Smooth muscle cell (in vitro differentiated cells): ENCODE results near the gene ZNF487. TPM values are rescaled to one million over a fixed set of nuclear protein-coding genes. Genes with fewer than 3 reads are reported as not detected.
"Not testable (repeated sequence)": the region's sequence is repeated elsewhere in the genome, so short reads cannot be mapped to it uniquely, and the experiment has no call there.

Experiments used
- DNase-seq: peaks from one replicate; lab custom pipeline; 2025; ENCODE audit not compliant: unreplicated experiment; lab: John Stamatoyannopoulos, UW
- H2AFZ ChIP-seq: fragments of 200-600 bp; sonication (generic); 2 replicates; pipeline ENCODE4 v1.6.0; 2016; ENCODE audit warnings: antibody characterized with exemption, low read depth, mild to moderate bottlenecking
- H3F3A ChIP-seq: fragments of 200-600 bp; sonication (generic); 2 replicates; pipeline ENCODE4 v1.6.0; 2017; ENCODE audit warnings: antibody characterized with exemption, low read depth
- H3K27ac ChIP-seq: fragments of 200-600 bp; sonication (generic); 2 replicates; pipeline ENCODE4 v1.5.1; 2016; ENCODE audit warnings: low read depth, mild to moderate bottlenecking
- H3K27me3 ChIP-seq: fragments of 200-600 bp; sonication (generic); 2 replicates; pipeline ENCODE4 v1.6.1; 2016; ENCODE audit warnings: low read depth, mild to moderate bottlenecking
- H3K36me3 ChIP-seq: fragments of 200-600 bp; sonication (generic); 2 replicates; pipeline ENCODE4 v1.5.1; 2016; ENCODE audit warnings: low read depth
- H3K4me1 ChIP-seq: fragments of 200-600 bp; sonication (generic); 2 replicates; pipeline ENCODE4 v1.5.1; 2016; ENCODE audit warnings: low read depth
- H3K4me2 ChIP-seq: fragments of 200-600 bp; sonication (generic); 2 replicates; pipeline ENCODE4 v1.6.0; 2016; ENCODE audit warnings: mild to moderate bottlenecking
- H3K4me3 ChIP-seq: fragments of 200-600 bp; sonication (generic); 2 replicates; pipeline ENCODE4 v1.5.1; 2016; ENCODE audit warnings: mild to moderate bottlenecking
- H3K79me2 ChIP-seq: fragments of 200-600 bp; sonication (generic); 2 replicates; pipeline ENCODE4 v1.6.0; 2016; ENCODE audit warnings: low read depth, mild to moderate bottlenecking
- H3K9ac ChIP-seq: fragments of 200-600 bp; sonication (generic); 2 replicates; pipeline ENCODE4 v1.6.0; 2016; ENCODE audit warnings: low read depth
- H3K9me3 ChIP-seq: fragments of 200-600 bp; sonication (generic); replicated peaks from 2 replicates; pipeline ENCODE4 v1.5.1; 2016; ENCODE audit warnings: low read depth
- H4K20me1 ChIP-seq: fragments of 200-600 bp; sonication (generic); 2 replicates; pipeline ENCODE4 v1.6.0; 2016; ENCODE audit warnings: low read depth
- CTCF ChIP-seq: fragments of 200-600 bp; sonication (generic); IDR thresholded peaks from 2 replicates; pipeline ENCODE4 v1.5.1; 2017; ENCODE audit warnings: borderline replicate concordance, mild to moderate bottlenecking, antibody characterized with exemption; ENCODE audit not compliant: insufficient read depth, poor library complexity, severe bottlenecking
- WGBS: methylation state at CpG from one replicate; pipeline ENCODE4 v1.1.7; 2016; ENCODE audit warnings: low lambda C conversion rate; 5-methylcytosine and 5-hydroxymethylcytosine counted together
- polyA plus RNA-seq: library from polyadenylated mRNA; unstranded; fragments of >200 nt; fragmentation: Nextera tagmentation; extraction: Ambion mirVana; gene quantifications from 2 replicates; pipeline ENCODE4 v1.2.1, GENCODE V29; 2016
- total RNA-seq: library from RNA; depleted of rRNA; stranded (reverse); fragments of >200 nt; gene quantifications from 2 replicates; pipeline ENCODE4 v1.2.3, GENCODE V29; 2014

The ZNF487 gene
- total and polyA plus RNA-seq, 2 experiments from 2014 or later = 5.1 to 9.6 TPM

- H3K4me2 ChIP-seq, H3F3A ChIP-seq, H3K4me1 ChIP-seq, H4K20me1 ChIP-seq, H3K9ac ChIP-seq, DNase-seq, H3K36me3 ChIP-seq, H3K4me3 ChIP-seq, H3K9me3 ChIP-seq, H2AFZ ChIP-seq, H3K79me2 ChIP-seq, H3K27ac ChIP-seq, H3K27me3 ChIP-seq: not testable (repeated sequence)
- WGBS = 97% methylated on average over 24 of the region's 24 CpGs
Observed at GRCh38 chr10:43465736-43466120, 28.8 kb downstream of the ZNF487 start.

- Histone ChIP-seq H3K4me3 (no peak overlapping the region), H3K36me3 (no peaks in the 10 kb centered on the region), H3K9me3 (no peaks in the 10 kb centered on the region), H3K9ac (no peak overlapping the region), H2AFZ (no peak overlapping the region), H3K79me2 (no peaks in the 10 kb centered on the region), H3K4me1 (no peaks in the 10 kb centered on the region), H4K20me1 (no peaks in the 10 kb centered on the region), H3F3A (no peaks in the 10 kb centered on the region), H3K27me3 (no peaks in the 10 kb centered on the region), H3K27ac (no peak overlapping the region), H3K4me2 (no peak overlapping the region)
- TF ChIP-seq CTCF = no peak
- 91% methylated on average over 14 of the region's 14 CpGs for WGBS
- DNase-seq = no peak
Observed at GRCh38 chr10:43471146-43471545, 34.2 kb downstream of the ZNF487 start.

GRCh38 chr10:43471935-43472720, 35.2 kb downstream of the ZNF487 start:
- Histone ChIP-seq H2AFZ (no peak overlapping the region), H3K4me1 (no peaks in the 10 kb centered on the region), H3K4me3 (no peak overlapping the region), H3K27ac (no peak overlapping the region), H3K79me2 (no peaks in the 10 kb centered on the region), H3K36me3 (no peaks in the 10 kb centered on the region), H3K4me2 (no peak overlapping the region), H3F3A (no peaks in the 10 kb centered on the region), H3K9me3 (no peaks in the 10 kb centered on the region), H4K20me1 (no peaks in the 10 kb centered on the region), H3K27me3 (no peaks in the 10 kb centered on the region), H3K9ac (no peak overlapping the region)
- WGBS = 85% methylated on average over 3 of the region's 3 CpGs
- no peak for TF ChIP-seq CTCF
- no peak for DNase-seq

- no peak overlapping the region for H3K27ac ChIP-seq
- no peak for DNase-seq
- H3K9ac ChIP-seq = no peak overlapping the region
- no peak overlapping the region for H2AFZ ChIP-seq
- no peaks in the 10 kb centered on the region for H3K79me2 ChIP-seq
- H3K4me3 ChIP-seq = no peak overlapping the region
- no peak for TF ChIP-seq CTCF
- H3K4me2 ChIP-seq = no peak overlapping the region
- H3K4me1 ChIP-seq = no peaks in the 10 kb centered on the region
- H3K36me3 ChIP-seq = peaks cover 13% of the 10 kb centered on the region
- peaks cover 27% of the 10 kb centered on the region for H3K9me3 ChIP-seq
- H3K27me3 ChIP-seq = no peaks in the 10 kb centered on the region
- H3F3A ChIP-seq = no peaks in the 10 kb centered on the region
- H4K20me1 ChIP-seq = no peaks in the 10 kb centered on the region
Observed at GRCh38 chr10:43479275-43479674, 42.4 kb downstream of the ZNF487 start.
